ENCODE results near the gene SELPLG.
A peak's percentile ranks its signal among the peaks of the same experiment; 100 is the strongest.
"Not testable (repeated sequence)": the region's sequence is repeated elsewhere in the genome, so short reads cannot be mapped to it uniquely, and the experiment has no call there.

The SELPLG gene

GRCh38 chr12:108637222-108637971 is 3.7 kb upstream of the SELPLG start:
- DNase-seq: no peak

DNA sequence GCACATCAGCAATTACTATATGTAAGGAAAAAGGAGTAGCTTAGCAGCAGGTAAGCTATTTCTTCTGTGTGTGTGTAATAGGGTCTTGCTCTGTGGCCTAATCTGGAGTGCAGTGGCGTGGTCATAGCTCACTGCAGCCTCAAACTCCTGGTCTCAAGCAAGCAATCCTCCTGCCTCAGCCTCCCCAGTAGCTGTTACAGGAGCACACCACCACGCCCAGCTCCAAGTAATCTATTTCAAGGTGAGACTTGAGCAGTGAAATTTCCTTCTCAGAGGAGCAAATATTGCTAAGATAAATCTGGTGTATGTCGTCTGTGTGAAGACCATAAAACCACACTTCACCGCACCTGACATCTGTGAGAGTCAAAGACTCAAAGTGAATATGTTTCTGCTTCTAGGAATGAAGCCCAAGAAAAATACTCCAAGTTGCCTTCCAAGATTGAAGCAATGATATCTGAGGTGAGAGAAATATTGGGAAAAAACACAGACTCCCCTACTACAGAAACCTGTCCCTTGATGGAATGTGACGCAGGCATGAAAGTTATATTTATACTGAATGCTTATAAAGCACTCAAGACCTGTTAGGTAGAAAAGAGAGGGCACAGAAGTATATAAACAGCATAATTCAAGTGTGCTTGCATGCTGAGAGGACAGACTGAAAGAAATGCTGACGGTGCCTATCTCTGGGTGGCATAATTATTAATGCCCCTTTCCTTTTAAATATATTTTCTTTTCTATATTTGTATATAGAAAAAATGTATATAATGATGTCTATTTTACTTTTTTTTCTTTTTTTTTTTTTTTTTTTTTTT is 2.5 kb upstream of the SELPLG start:
- DNase-seq: no peak

DNA sequence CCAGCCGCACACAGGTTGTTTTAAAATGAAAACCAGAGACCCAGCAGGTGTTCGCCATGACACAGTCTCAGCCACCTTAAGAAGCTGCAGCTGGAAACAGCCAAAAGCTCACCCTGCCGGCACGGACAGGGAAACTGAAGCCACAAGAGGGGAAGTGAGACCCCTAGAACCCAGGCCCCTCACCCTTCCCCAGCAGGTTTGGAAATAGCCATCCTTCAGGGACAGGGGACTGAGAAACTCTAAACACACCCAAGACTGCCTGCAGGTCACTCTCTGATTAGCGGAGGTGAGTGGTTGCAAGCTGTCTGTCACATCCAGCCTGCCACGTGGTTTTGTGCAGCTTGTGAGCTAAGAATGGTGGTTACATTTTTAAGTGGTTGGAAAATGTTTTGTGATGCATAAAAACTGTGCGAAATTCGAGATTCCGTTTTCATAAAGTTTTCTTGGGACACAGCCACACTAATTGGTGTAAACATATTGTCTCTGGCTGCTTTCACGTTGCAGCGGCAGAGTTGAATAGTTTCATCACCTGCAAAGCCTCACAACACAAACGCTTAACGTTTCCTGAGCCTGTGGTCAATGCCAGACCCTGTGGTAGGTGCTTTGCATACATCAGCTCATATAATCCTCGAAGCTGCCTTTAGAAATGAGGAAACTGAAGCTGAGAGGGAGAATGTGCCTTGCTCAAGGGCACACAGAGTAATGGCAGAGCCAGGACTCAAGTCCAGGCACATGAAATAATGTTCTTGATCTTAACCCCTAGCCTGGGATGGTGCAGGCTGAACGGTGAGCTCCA is 1.7 kb upstream of the SELPLG start:
- no peak for DNase-seq

DNA sequence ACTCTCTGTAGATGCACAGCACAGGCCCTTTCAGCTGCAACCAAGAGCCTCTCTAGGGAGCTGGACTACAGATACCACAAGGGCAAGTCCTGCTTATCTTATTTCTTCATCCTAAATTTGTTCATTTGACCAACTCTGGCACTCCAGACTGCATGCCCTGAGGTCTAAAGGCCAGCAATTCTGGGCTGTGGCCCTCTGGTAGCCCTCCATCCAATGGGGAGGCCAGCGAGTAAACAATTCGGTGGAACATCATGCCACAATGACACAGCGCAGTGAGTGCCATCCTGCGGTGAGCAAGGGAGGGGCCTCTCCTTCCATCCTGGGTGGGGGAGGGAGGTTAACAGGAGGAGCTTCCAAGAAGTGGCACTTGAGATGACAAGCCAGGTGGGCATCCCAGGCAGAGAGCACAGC is 652 bp upstream of the SELPLG start:
- peak; percentile 67 for DNase-seq

- DNase-seq: no peak
Observed at GRCh38 chr12:108633081-108633533, 587 bp downstream of the SELPLG start.

GRCh38 chr12:108631261-108631660 is 2.4 kb downstream of the SELPLG start:
- not testable (repeated sequence) for DNase-seq

GRCh38 chr12:108630481-108631207 is 3.0 kb downstream of the SELPLG start:
- DNase-seq: no peak

DNA sequence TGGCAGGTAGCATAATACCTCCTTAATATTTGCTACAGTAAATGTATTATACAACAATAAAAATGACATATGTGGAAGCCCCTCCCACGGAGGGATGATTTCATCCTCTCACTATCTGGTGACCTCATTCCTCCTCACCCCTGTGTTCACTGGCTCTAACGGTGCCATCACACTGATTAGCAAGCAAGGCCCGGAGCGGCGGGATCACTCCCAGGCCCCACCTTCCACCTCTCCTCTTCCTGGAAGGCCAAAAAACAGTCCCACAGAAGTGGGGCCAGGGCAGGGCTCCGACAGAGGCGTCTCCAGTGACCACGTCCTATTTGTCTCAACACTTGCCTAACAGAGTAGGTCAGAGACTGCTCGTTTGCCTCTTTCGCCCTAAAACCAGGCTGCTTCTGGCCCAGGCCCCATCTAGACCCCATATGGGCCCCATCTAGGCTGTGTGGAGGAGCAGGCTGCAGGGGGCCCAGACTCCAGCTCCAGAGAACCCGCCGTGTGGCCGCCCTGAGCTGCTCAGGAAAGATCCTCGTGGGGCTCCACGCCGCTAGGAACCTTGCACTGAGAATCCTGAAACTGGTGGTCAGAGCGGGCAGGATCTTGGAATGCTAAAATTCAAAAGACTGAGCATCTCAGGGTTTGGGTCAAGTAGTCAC is 3.7 kb downstream of the SELPLG start:
- no peak for DNase-seq

- DNase-seq: no peak
Observed at GRCh38 chr12:108629151-108629550, 4.5 kb downstream of the SELPLG start.

GRCh38 chr12:108627134-108627920 is 6.4 kb downstream of the SELPLG start:
- no peak for DNase-seq

DNA sequence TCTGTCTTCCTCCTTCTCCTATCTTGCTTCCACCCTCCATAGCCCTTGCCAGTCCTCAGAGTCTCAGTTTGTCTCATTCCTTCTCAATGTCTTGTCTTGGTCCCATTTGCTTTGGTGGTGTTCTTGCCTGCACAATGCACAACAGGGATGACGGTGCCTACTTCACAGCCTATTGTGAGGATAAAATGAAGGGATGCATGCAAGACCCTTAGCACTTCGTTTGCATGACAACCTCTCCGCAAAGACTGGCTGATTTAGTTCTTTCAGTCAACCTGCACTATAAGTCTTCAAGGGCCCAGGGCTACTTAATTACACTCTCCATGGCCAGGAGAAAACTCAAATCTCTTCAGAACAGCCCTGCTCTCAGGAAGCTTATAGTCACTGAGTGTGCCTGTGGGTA is 8.5 kb downstream of the SELPLG start:
- DNase-seq: no peak

DNA sequence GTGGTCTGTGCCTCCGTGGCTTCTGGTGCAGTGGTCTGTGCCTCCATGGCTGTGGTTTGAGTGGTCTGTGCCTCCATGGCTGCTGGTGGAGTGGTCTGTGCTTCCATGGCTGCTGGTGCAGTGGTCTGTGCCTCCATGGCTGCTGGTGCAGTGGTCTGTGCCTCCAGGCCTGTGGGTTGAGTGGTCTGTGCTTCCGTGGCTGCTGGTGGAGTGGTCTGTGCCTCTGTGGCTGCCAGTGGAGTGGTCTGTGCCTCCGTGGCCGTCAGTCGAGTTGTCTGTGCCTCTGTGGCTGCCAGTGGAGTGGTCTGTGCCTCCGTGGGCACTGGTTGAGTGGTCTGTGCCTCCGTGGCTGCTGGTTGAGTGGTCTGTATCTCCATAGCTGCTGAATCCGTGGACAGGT is 10.1 kb downstream of the SELPLG start:
- no peak for DNase-seq

DNA sequence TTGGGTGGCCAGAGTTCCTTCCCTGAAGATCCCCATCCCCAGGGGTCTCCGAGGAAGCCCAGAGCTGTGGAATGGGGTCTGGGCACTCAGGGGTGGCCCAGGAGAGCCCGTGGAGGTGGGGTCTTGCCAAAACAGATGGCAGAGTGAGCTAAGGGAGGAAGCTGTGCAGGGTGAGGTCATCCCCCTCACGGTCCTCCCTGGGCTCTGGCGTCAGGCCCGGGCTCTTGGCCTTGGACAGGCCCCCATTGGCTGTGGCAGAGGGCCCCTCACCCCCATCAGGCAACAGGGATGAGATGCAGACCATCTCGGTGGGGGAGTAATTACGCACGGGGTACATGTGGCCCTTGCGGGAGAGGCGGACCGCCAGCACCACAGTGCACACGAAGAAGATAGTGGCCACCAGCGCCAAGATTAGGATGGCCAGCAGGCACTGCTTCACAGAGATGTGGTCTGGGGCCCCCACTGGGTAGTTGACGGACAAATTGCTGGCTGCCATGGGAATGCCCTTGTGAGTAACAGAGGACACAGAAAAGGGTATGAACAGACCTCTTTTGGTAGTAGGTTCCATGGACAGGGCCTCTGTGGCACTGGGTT is 10.7 kb downstream of the SELPLG start:
- no peak for DNase-seq

DNA sequence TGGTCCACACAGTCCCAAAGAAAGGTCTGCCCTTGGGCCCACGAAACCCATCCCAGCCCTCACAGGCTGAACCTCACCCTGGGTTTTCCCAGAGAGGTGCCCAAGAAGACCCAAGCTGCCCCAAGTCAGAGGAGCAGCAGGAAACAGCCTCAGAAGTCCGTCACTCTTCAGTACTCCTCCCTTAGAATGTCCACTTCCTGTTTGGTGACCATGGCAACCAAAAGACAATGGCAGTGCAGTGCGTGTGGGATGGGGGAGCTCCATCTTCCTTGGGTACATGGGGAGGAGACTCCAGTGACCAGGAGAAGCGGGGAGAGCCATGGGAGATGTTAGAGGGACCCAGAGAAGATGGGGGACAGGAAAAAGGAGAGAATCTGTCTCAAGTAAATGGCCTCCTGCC is 11.3 kb downstream of the SELPLG start:
- DNase-seq: no peak

DNA sequence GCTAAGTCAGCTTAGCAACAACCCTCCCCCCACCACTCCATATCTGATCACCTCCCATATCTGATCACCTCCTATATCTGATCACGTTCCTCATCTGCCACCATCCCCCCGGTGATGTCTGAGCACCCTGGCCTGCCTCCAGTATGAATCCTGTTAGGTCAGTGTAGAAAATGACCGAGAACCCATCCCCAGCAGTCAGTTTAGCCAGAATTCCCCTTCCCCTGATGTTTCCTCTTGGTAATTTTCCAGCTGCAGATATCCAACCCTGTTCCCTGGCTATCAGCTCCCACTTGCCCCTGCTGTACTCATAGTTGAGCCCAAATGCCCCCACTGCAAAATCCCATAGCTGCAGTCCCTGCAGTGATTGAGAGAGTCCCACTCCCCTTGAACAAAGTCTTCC is 12.5 kb downstream of the SELPLG start:
- no peak for DNase-seq

GRCh38 chr12:108620236-108620879 is 13.3 kb downstream of the SELPLG start:
- DNase-seq: no peak

DNA sequence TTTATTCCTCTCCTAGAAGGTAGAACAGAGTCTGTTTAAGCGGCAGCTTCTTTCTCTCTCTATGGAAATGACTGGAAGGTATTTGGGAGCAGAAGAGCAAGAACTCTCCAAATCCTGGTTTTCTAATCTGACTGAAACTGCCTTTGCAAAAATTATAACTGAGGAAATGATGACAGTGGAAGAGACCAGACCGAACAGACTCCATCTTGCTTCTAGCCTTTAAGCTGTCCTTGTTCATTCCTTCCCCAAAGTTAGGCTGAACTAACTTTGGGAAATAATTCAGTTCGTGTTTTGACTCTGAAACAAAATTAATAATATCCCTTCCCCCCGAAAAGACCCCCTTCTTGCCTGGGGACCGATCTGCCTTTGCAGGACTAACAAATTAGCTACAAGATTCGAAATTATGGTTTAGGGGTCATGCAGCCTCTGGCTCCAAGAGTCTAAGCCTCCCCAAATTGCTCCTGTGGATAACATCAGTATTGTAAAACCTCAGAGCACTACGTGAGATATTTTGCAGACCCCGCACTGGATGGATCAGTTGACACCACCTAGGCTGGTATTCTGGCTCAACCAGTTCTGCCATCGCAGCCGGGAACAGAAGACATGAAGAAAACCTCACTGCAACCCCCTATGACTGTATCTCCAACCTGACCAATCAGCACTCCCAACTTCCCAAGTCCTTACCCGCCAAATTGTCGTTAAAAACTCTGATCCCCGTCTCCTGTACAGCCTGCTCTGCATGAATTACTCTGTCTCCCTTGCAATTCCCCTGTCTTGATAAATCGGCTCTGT is 14.1 kb downstream of the SELPLG start:
- no peak for DNase-seq

DNA sequence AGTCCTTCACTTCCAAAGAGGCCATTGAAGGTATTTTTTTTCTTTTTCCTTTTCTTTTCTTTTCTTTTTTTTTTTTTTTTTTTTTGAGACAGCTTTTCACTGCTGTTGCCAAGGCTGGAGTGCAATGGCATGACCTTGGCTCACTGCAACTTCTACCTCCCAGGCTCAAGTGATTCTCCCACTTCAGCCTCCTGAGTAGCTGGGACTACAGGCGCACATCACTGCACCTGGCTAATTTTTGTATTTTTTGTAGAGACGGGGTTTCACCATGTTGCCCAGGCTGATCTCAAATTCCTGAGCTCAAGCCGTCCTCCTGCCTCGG is 14.8 kb downstream of the SELPLG start:
- DNase-seq: not testable (repeated sequence)

DNA sequence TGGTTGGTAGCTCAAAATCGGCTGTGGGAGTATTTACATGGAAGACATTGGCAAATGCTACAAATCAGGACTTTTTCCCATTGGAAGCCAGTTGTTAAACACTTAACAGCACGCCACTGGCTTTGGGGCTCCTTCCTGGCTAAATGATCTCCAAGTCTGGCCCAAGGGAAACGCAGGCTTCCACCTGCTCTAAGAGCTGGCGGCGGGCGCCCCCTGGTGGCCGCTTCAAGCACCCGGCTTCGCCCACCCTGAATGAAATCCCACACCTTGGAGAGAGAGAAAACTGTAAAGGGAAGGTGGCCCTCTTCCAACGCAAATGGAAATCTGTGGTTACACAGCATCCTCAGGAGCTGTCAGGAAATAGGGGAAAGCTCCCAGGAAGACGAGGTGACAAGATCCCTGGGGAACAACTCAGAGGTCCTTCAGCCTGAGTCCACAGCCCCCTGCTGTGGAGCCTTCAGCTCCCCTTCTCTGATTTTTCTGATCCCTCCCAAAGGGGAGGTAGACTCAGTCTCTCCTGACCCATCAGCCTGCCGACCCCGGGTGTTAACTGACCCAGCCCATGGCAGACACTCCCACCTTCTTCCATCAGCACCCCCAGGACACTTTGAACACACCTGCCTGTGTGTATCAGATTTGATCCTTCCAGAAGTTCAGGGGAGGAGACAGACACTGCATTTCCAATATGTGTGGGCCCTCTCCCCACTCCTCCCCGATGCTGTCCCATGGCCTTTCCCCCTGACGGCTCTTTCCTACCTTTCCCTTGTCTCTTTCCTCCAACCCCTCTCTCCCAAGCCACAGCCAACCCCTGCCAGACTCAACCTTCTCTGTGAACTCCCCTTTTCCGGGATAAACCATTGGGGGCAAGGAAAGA is 15.4 kb downstream of the SELPLG start:
- DNase-seq: peak; percentile 37
